ENCODE measurements around the gene SLC16A3. TPM values are rescaled to one million over a fixed set of nuclear protein-coding genes. Genes with fewer than 3 reads are reported as not detected.

Gene SLC16A3
- total and polyA plus RNA-seq, 9 of the 15 experiments (the other 6 are each of a cell fraction or from before 2014, with no cell fraction given), result 0.11 to 5.4 (median 1.2) TPM; not detected in 2

GRCh38 chr17:82241183-82241925 lies 12.5 kb downstream of the SLC16A3 start (continued):
- no peak for TF ChIP-seq RNF219 (CRISPR knock-in tag; IDR thresholded peaks at IDR 0.05)
- no peak for TF ChIP-seq ZNF354B (CRISPR knock-in tag; IDR thresholded peaks at IDR 0.05)
- TF ChIP-seq ZNF778 (CRISPR knock-in tag; IDR thresholded peaks at IDR 0.05), result no peak
- no peak for TF ChIP-seq NONO (IDR thresholded peaks at IDR 0.05; ENCODE audit: low read depth in 2 of 2, low read length in 1 of 2)
- TF ChIP-seq SAFB2 (IDR thresholded peaks at IDR 0.05; ENCODE audit: borderline replicate concordance, low read depth, low read length, severe bottlenecking), result no peak
- TF ChIP-seq NKRF (IDR thresholded peaks at IDR 0.05; ENCODE audit: borderline replicate concordance), result no peak
- TF ChIP-seq KDM5B (IDR thresholded peaks at IDR 0.05; ENCODE audit: insufficient replicate concordance, low read depth, low read length), result peak; percentile 12
- TF ChIP-seq NFIC (IDR thresholded peaks at IDR 0.05), result peak; percentile 45; the same call in 1 of the 2 replicates
- TF ChIP-seq MTA3 (IDR thresholded peaks at IDR 0.05; ENCODE audit: borderline replicate concordance), result peak; percentile 14; the same call in 1 of the 2 replicates
- TF ChIP-seq ZNF77 (CRISPR knock-in tag; IDR thresholded peaks at IDR 0.05), result no peak
- no peak for TF ChIP-seq ZFP91 (CRISPR knock-in tag; IDR thresholded peaks at IDR 0.05)
- no peak for TF ChIP-seq FOS (IDR thresholded peaks at IDR 0.05; ENCODE audit: extremely low read depth, insufficient read length)
